K562 treated with DMSO at 1 percent for 48 hours (cell line): ENCODE data around the gene IFT81. TPM values are rescaled to one million over a fixed set of nuclear protein-coding genes. Genes with fewer than 3 reads are reported as not detected.

Experiments used
- total RNA-seq: library from RNA; unstranded; fragments of 300-600 nt; gene quantifications from 2 replicates; pipeline ENCODE4 v1.2.3, GENCODE V29; 2022; ENCODE audit warnings: low replicate concordance; ENCODE audit errors: extremely low read depth

IFT81 gene, protein sequence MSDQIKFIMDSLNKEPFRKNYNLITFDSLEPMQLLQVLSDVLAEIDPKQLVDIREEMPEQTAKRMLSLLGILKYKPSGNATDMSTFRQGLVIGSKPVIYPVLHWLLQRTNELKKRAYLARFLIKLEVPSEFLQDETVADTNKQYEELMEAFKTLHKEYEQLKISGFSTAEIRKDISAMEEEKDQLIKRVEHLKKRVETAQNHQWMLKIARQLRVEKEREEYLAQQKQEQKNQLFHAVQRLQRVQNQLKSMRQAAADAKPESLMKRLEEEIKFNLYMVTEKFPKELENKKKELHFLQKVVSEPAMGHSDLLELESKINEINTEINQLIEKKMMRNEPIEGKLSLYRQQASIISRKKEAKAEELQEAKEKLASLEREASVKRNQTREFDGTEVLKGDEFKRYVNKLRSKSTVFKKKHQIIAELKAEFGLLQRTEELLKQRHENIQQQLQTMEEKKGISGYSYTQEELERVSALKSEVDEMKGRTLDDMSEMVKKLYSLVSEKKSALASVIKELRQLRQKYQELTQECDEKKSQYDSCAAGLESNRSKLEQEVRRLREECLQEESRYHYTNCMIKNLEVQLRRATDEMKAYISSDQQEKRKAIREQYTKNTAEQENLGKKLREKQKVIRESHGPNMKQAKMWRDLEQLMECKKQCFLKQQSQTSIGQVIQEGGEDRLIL
- not detected in 2 replicates for total RNA-seq

DNA sequence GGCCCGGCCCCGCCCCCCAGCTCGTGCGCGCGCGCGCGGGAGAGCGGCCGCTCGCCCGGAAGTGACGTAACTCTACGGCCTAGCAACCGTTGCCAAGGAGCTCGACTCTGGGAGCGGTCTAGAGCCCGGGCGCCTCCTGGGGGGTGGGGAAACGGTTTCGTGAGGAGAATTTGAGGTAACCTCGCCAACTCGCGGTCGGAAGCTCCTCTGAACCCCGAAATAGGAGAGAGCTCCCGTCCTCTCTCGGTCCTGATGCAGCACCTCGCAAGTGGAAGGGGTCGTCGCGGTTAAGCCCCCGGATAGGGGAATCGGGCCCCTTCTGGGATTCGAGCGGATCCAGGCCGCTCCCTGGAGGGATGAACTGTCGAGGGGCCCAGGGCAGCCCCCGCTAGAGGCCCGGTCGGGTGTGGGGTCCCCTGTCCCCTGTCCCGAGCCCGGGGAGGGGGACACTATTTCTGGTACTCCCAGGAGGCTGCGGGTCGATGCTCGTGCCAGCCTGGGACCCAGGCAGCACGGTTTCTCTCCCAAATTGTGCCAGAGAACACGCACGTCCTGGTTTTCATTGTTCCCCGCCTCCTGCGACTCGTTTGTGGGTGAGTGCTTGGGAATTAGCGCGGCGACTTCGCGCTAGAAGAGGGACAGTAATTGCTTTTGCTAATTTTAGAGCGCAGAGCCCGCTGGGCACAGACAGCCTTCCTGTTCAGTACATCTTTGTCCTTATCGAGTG is at the start of gene IFT81:
Gene IFT81, plus strand, starts transcription at position 89 of the 727 bp plus-strand sequence. CDS start 3,024 bp downstream, outside the sequence.

Other genes starting within 250 kb of the IFT81 start
- not detected in 2 replicates for gene GLTP, start 243.8 kb upstream of the IFT81 start, total RNA-seq
- gene TCHP, start 224.1 kb upstream of the IFT81 start, total RNA-seq: not detected in 2 replicates
- gene GIT2, start 128.0 kb upstream of the IFT81 start, total RNA-seq: not detected in 2 replicates
- not detected in 2 replicates for gene ANKRD13A, start 124.9 kb upstream of the IFT81 start, total RNA-seq
- not detected in 2 replicates for gene C12orf76, start 75.8 kb upstream of the IFT81 start, total RNA-seq
- 94.9 TPM in 1 of 2 replicates, not detected in the other for gene ATP2A2, start 156.9 kb downstream of the IFT81 start, total RNA-seq